Putamen (tissue), 1 donor: ENCODE measurements around the gene COL19A1.
"Not testable (repeated sequence)": the region's sequence is repeated elsewhere in the genome, so short reads cannot be mapped to it uniquely, and the experiment has no call there.

Experiments used
- DNase-seq: peaks from one replicate; pipeline ENCODE4 v3.0.0-alpha.2; 2016; ENCODE audit warnings: low spot score

Gene COL19A1

DNA sequence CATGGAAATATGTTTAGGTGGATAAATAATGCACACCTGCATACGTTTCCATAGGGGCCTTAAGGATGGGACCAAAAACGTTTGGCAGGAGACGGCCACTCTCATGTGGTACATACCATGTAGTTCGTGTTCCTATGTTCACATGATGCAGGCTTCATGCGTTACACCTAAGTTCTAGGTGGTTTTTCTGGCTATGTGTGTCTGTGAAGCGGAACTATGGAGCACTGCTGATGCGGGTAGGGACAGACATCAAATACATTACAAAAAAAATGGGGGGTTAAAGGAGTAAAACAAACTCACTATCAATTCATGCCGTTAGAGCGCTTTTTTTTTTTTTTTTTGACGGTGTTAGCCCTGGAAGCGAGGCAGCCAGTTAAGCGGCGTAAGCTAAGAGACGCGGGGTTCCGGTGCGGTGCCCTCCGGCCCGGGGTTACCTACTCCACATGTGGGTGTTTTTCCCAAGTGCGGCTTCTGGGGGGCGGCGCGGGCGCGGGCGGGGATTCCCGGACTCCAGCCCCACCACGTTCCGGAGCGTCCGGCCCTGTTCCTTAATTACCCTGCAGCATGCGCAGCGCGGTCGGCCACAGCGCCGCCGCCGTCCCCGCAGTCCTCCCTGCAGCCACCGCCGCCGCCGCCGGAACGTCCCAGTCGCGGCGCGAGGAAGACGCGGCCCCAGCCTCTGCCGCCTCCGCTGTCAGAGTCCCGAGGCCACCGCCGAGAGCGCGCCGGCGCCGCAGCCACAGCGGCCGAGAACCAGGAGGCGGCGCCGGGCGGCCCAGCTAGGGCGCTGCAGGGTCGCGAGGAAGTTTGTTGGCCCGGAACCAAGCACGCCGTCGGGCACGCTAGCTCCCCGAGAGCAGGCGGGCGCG lies 648 bp downstream of the COL19A1 start:
- DNase-seq: no peak

DNA sequence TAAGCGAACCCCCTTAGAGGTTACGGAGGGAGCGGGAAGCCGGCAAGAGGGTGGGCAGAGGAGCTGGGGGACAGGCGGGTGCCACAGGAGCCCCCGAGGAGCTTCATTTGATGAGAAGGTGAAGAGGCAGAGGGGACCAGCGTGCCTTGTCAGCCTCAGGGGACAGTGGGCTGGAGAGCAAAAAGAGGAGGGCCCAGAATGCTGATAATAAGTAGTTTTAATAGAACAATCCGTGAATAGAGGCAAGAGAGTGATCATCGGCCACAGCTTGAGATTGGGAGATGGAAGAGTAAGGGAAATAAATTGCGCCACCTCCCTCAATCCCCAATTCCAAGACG lies 1.3 kb downstream of the COL19A1 start:
- DNase-seq: no peak

DNA sequence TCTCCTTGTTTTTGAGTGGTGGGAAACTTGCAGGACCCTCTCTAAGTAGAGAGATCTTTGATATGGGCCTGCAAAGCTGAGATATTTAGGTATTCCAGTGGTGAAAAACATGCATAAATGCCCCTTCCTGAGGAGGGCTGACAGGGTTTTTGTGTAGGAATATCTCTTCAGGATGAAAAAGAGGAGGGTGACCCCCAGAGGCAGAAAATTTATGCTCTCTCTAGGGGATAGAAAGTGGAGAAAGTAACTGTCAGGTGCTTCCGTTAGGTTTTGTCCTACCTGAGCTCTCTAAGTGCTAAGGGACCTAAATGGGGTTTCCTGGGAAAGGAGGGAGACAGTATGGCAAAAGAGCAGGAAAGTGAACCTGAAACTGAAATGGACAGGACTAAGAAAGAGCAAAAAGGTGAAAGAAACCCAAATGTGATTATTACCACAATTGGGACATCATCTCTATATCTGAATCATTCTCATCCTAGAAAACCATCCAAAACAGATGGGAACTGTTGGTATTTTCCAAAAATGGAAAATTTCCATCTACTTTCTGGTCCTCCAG lies 2.0 kb downstream of the COL19A1 start:
- no peak for DNase-seq

DNA sequence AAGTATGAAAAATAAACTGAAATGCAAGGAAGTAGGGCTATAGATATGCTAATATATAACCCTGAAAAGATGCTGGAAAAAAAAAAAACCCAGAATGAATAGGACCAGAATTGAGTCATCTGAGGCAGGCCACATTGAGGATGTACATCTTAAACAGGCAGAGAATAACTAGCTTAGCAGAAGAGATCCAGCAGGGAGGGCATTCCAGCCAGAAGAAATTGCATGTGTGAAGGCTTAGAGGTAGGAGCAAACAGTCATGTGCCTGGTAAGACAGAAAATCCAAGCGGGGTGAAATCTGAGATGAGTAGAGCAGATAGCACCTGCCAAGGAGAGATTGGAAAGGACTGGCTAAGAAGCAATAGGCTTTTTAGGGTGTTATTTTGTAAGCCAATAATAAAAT lies 2.6 kb downstream of the COL19A1 start:
- DNase-seq: no peak

DNA sequence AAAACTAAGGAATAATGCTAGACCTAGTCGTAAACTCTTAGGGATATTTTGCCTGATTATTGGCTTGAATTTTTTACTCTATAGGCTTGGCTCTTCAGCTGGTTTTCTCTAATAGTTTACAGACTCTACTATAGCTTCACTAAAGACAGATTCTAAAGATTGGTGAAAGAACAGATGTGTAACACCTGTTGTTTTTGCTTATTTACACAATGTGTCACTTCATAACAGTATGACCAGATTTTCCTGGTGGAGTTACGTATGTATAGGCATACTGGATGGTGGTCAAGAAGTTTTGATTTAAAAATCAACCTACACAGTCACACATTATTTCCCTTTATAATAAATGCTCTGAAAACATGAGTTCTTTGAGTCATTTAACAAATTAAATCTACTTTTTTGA lies 4.8 kb downstream of the COL19A1 start:
- no peak for DNase-seq

DNA sequence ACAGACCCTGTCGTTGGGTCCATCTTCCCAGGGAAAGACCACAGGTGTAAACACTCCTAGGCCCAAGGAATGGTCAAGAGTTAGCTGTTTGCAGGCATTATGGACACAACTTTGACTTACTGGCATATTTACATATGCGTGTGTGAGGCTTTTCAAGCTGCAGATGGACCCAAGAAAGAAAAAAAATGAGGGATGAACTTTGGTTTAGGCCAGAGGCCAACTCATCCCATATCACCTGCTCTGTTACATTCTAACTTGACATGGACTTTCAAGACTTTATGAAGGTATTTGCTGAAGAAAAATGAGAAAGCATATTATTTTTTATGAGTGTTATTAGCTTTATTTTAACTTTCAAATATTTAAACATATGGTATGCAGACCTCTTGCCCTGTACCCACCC lies 6.9 kb downstream of the COL19A1 start:
- DNase-seq: no peak

DNA sequence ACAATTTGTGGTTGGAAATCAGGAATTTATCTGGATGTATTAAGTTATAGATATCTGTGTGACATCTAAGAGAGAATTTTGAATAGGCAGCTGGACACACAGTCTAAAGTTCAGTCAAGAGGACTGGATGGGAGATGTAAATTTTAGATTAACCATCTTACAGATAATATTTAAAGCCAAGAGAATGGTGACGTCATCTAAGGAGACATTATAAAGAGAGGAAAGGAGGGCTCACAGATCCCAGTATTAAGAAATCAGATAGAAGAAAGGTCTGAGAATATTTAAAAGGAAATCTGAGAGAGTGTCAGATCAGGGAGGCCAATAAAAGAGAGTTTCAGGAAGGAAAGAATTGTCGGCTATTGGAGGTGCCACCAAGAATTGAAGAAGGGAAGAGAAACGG lies 9.4 kb downstream of the COL19A1 start:
- DNase-seq: no peak

DNA sequence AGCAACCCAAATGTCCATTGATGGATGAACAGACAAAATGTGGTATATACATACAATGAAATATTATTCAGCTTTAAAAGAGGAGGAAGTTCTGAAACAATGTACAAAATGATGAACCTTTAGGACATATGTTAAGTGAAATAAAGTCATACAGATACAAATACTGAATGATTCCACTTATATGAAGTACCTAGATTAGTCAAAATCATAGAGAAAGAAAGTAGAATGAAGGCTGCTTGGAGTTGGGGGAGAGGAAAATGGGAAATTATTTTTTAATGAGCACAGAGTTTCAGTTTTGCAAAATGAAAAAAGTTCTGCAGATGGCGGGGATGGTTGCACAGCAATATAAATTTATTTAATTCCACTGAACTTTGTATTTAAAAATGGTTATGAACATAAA lies 12.4 kb downstream of the COL19A1 start:
- no peak for DNase-seq

DNA sequence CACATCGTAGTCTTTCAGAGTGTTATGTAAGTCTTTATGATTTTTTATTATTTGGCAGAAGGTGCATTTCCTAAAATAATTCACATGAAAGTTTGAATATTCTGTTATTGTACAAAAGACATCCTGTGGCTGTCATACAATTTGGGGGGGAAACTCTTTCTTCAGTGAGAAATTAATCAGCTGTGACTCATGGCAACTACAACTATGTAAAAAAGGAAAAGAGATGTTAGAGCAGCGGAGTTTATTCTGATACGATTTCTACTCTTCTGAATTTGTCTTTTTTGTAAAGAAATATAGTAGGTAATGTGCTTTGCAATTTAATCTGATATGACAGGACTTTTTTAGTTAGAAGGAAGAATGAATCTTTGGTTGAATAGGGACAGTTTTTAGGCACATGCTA lies 14.2 kb downstream of the COL19A1 start:
- peak; percentile 54 for DNase-seq

DNA sequence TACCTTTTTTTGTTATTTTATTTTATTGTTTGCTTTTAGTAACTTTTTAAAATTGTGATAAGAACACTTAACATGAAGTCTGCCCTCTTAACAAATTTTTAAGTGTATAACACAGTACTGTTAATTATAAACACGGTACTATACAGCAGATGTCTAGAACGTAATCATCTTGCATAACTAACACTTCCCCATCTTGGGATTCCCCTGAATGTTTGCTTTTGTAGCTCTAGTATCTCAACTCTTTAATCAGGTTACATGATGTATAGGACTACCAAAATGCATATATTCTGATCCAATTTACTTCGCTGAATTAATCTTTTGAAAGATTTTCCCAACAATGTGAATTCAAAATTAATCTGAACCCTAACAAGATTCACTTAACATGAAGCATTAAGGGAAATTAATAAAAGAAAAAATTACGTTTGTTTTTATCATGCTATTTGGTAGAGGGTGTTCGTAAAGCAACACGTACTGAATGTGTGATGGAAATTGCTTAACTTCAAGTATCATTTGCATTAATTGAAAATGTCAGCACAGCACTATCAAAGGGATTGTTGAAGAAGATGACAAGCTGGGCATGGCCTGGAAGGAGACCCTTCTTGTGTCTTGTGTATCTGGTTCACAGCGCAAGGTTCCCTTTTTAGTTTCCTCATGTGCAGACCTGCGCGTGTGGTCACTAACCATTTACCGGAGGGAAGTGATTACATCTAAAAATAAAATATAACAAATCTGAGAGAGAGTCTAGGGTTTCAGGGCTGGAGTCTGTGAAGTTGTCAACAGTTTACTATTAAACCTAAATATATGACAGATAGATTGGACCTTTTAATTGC lies 15.2 kb downstream of the COL19A1 start:
- DNase-seq: no peak

DNA sequence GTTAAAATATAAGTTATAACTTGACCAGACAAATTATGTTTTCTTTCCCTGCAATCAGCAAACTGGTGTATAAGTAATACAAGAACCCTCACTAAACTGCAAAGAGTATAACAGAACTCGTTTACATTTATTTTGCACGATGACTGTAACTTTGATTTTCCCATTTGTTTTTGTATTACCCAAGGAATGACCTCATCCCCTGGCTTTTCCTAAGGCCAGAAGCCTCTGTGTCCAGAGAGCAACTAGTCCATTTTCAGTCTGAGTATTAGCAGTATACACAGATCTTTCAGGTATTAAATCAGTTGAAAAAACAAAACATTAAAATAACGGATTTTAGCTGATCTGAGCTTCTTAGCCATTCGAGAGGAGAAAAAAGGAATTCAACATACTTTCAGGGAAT lies 17.2 kb downstream of the COL19A1 start:
- no peak for DNase-seq

DNA sequence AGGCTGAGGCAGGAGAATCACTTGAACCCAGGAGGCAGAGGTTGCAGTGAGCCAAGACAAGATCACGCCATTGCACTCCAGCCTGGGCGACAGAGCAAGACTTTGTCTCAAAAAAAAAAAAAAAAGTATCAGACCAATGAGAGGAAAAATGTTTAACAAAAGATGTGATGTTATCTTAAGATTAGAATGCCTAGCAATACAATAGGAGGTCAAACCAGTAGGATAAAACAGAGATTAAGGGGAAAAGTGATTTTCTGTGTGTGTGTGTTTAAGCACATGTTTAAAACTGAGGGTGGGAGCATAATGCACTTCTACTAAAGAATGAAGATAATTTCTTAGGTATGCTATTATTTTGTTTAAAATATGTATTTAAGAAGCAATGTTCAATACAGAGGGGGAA lies 17.9 kb downstream of the COL19A1 start:
- no peak for DNase-seq

DNA sequence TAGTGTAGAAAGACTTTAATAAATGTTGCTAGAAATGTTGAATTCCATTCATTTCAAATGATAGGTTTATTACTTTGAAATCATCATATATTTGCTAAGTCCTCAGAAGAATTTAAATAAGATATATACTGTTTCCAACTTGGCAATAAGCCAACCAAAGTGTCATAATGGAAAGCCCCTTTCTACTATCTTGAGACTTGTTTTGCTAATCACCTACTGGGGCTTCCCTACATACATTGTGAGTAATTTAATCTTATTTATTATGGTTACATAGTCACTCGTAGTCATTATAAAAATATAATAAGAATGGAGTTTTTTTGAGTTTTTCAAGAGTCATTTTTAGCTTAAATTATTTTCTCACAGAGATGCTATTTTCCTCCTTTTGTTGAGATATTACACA lies 20.7 kb downstream of the COL19A1 start:
- no peak for DNase-seq

DNA sequence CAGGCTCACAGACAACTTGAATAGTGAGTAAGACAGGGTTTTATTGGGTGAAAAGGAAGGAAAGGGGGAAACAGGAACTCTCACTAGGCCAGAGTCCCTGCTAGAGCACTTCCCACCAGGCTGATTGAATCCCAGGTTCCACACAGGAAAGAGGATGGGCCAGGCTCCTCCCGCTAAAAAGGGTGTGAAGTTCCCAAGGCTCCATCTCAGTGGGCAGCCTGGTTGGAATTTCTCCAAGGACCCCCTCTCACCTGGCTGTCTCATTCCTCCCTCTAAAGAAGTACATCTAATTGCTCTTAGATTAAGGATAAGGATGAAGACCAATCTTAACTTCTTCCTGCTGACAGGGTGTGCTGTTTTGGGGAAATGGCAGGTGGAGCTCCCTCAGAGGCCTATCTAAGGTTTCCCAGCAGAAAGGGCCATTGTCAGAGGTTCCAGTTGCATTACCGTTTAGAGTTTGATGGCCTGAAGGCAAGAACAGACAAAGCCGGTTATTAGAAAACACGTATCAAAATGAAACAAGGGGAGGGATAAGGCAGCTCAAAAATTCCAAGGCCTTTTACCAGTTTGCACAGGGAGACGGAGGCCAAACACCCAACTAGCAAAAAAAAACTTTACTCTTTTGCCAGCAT lies 21.5 kb downstream of the COL19A1 start:
- no peak for DNase-seq

DNA sequence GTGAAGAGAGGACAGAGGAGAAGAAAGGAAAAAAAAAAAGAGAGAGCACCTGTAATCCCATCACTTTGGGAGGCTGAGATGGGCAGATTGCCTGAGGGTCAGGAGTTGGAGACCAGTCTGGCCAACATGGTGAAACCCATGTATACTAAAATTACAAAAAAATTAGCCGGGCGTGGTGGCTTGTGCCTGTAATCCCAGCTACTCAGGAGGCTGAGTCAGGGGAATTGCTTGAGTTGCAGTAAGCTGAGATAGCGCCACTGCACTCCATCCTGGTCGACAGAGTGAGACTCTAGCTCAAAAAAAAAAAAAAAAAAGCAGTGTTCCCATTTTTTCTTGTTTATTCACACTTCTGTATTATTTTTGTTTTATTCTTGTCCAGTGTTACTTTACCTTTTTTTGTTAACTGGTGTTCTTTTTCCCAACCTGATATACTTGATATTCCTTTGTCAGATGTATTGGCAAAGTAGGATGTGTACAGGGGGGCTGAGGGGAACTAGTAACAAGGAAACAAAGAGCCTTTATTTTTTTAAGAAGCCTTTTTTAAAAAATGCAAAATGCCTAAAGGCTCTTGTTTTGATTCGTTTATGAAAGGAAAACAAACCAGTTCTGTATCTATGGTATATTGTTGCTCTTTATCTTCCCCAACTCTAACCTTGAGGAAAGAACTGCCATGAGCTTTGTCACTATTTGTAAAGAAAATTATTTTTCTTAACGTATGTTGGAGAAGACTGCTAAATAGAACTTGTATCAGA lies 22.3 kb downstream of the COL19A1 start:
- DNase-seq: no peak

DNA sequence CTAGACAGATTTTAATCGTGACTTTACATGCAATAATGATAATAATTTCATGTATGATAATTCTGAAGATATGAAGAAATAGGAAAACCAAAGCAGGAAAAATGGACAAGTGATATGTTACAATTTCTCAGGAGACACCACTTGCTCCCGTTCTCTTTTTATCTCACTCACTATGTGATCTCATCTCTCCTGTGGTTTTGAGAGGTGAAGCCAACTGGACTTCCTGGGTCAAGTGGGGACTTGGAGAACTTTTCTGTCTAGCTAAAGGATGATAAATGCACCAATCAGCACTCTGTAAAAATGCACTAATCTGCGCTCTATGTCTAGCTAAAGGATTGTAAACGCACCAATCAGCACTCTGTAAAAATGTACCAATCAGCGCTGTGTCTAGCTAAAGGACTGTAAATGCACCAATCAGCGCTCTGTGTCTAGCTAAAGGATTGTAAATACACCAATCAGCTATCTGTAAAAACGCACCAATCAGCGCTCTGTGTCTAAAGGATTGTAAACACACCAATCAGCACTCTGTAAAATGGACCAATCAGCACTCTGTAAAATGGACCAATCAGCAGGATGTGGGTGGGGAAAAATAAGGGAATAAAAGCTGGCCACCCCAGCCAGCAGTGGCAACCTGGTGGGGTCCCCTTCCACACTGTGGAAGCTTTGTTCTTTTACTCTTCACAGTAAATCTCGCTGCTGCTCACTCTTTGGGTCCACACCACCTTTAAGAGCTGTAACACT lies 23.0 kb downstream of the COL19A1 start:
- not testable (repeated sequence) for DNase-seq

DNA sequence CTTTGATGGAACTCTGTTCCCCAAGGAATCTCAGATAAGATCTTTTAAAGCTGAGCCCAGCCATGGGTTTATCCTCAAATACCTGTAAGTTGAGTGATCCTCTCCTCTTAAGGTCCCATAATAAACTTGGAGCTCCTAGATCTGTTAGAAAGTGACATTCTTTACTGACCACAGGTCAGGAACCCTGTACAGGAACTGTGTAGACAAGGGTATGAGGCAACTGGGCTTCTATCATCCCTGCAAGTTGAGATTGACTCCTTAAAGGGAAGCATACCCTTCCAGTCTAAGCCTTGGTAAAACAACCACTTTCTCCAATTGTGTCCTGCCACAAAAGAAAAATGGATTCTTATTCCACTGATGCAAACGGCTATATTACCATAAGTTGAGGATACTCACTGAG lies 26.2 kb downstream of the COL19A1 start:
- not testable (repeated sequence) for DNase-seq

DNA sequence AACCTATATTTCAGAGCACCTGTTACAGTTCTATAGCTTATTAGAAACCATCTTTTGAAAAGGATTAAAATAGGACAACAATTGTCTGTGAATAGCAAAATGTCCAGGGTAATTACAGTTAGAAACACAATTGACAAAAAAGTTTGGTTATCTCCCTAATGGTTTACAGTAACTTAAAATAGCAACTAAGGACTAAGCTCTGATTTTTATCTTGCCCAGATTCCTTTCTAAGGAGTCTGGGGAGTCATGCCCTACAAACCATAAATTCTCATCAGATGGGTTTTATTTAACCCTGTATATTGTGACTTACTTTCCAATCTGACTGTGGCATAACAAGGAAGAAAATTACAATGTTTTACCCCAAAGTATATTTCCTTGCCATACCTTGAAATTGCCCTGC lies 26.9 kb downstream of the COL19A1 start:
- DNase-seq: not testable (repeated sequence)

DNA sequence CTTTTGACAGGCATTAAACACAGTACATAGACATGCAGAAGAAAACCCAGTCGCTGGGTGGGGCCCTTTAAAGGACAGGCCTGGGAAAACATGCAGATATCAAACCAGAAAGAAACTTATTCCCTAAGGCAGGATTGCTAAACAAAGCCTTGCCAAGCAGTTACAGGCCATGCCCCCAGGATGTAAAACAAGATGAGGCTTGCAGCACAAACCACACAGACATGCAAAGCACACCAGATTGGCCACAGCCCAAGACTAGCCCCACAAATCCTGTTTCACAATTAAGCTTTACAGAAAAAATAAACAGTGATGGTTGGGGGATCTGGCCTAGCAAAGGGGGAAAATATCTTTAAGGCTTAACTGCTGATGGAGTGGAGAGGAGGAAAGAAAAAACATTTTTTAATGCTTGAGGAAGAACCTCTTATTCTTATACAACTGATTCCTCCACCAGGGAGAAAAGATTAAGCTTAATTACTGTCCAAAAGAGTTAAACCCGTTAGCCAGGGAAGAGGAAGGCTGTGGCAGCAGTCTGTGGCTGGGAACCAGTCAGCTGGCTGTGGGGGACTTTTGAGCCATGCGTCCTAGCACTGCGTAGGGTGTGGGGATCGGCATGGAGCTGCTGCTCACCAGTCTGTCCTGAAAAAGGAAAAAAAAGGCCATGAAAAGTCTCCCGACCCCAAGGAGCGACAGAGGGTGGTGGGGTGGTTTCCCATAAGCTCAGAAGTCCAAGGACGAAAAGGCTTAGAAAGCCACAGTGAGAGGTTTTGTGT lies 28.4 kb downstream of the COL19A1 start:
- DNase-seq: no peak

DNA sequence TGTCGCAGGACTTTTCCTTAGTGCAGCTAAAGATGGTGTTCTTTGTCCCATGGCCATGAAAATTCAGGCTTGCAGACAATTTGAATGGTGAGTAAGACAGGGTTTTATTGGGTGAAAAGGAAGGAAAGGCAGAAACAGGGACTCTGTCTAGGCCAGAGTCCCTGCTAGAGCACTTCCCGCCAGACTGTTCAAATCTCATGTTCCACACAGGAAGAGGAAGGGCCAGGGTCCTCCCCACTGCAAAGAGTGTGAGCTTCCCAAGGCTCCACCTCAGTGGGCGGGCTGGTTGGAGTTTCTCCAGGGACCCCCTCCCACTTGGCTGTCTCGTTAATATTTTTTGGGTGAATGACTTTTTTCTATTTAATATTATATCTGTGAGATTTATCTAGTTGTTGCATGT lies 29.0 kb downstream of the COL19A1 start:
- DNase-seq: no peak
